ENCODE data around the gene UHMK1. TPM values are rescaled to one million over a fixed set of nuclear protein-coding genes. Genes with fewer than 3 reads are reported as not detected.

The UHMK1 gene
- total RNA-seq (2022; extraction: Qiagen RNA extraction) = 16.3 to 21.1 TPM (median 19.2 TPM) in 5 replicates

GRCh38 chr1:162497723-162498495, at the start of gene UHMK1:
TSS of gene UHMK1 (plus strand) at chr1:162497818. CDS start at chr1:162498001, 183 bp downstream.

GRCh38 chr1:162561616-162562469, 64.2 kb downstream of the UHMK1 start, which contains the start of gene UAP1:
TSS of gene UAP1 (plus strand) at chr1:162561722. CDS start at chr1:162566069, 4,347 bp downstream.

Other genes starting within 250 kb of the UHMK1 start
- gene SPATA46, start 121.0 kb upstream of the UHMK1 start, total RNA-seq (2022; extraction: Qiagen RNA extraction) = not detected in 5 replicates
- 0.79 to 1.1 TPM (median 0.86 TPM) in 5 replicates for gene C1orf226, start 116.1 kb upstream of the UHMK1 start, total RNA-seq (2022; extraction: Qiagen RNA extraction)
- gene SH2D1B, start 85.7 kb upstream of the UHMK1 start, total RNA-seq (2022; extraction: Qiagen RNA extraction) = 0.10 to 0.20 TPM (median 0.10 TPM) in 5 replicates
- gene UAP1, start 63.9 kb downstream of the UHMK1 start, total RNA-seq (2022; extraction: Qiagen RNA extraction) = 28.1 to 38.0 TPM (median 31.6 TPM) in 5 replicates
- gene DDR2, start 134.6 kb downstream of the UHMK1 start, total RNA-seq (2022; extraction: Qiagen RNA extraction) = 0.32 to 0.69 TPM (median 0.44 TPM) in 5 replicates

Measured in A549 treated with AZD2906 at 1 μM for 4 hours (cell line).